ENCODE results near the gene TLE3.

TLE3 gene

DNA sequence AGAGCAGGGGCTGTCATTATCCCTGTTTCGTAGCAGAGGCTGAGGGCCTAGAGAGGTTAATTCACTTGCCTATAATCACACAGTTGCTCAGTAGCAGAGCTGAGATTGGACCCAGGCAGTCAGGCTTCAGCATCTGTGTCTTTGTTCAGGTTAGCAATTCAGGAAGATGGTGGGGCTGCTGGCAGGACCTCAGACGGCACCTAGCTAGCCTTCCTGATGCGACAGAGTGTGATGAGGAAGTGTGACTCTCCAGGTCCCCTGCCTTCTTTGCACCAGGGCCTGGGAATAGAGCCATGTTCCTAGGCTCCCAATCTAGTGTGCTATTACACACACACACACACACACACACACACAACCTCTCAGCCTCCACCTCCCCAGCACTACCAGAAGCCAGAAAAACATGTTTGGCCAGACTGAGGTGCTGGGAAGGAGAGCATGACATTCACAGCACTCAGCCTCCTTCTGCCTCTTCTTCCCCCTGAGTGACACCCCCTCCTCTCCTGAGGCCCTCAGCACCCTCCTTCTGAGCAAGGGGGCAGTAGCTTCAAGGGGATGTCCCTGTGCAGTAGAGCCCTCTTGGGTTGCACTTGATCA lies 88.9 kb downstream of the TLE3 start:
- Histone ChIP-seq H3K27me3 (ENCODE audit: insufficient read depth, low read depth) (no peaks in the 10 kb centered on the region), H3K4me3 (IDR thresholded peaks at IDR 0.05; ENCODE audit: insufficient read depth, low read depth, low read length) (no peak overlapping the region), H2AFZ (ENCODE audit: low read depth) (no peak overlapping the region), H3K27ac (no peak overlapping the region), H3K4me2 (no peak overlapping the region), H3K36me3 (ENCODE audit: insufficient read depth) (no peaks in the 10 kb centered on the region), H3K9ac (no peak overlapping the region), H4K20me1 (ENCODE audit: insufficient read depth) (no peaks in the 10 kb centered on the region), H3K79me2 (ENCODE audit: insufficient read depth, low read depth) (no peaks in the 10 kb centered on the region), H3K4me1 (ENCODE audit: low read depth, poor library complexity, severe bottlenecking) (no peaks in the 10 kb centered on the region)
- TF ChIP-seq, protein P1, sequence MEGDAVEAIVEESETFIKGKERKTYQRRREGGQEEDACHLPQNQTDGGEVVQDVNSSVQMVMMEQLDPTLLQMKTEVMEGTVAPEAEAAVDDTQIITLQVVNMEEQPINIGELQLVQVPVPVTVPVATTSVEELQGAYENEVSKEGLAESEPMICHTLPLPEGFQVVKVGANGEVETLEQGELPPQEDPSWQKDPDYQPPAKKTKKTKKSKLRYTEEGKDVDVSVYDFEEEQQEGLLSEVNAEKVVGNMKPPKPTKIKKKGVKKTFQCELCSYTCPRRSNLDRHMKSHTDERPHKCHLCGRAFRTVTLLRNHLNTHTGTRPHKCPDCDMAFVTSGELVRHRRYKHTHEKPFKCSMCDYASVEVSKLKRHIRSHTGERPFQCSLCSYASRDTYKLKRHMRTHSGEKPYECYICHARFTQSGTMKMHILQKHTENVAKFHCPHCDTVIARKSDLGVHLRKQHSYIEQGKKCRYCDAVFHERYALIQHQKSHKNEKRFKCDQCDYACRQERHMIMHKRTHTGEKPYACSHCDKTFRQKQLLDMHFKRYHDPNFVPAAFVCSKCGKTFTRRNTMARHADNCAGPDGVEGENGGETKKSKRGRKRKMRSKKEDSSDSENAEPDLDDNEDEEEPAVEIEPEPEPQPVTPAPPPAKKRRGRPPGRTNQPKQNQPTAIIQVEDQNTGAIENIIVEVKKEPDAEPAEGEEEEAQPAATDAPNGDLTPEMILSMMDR (conservative IDR thresholded peaks at IDR 0.05; ENCODE audit: low read depth, low read length): no peak

DNA sequence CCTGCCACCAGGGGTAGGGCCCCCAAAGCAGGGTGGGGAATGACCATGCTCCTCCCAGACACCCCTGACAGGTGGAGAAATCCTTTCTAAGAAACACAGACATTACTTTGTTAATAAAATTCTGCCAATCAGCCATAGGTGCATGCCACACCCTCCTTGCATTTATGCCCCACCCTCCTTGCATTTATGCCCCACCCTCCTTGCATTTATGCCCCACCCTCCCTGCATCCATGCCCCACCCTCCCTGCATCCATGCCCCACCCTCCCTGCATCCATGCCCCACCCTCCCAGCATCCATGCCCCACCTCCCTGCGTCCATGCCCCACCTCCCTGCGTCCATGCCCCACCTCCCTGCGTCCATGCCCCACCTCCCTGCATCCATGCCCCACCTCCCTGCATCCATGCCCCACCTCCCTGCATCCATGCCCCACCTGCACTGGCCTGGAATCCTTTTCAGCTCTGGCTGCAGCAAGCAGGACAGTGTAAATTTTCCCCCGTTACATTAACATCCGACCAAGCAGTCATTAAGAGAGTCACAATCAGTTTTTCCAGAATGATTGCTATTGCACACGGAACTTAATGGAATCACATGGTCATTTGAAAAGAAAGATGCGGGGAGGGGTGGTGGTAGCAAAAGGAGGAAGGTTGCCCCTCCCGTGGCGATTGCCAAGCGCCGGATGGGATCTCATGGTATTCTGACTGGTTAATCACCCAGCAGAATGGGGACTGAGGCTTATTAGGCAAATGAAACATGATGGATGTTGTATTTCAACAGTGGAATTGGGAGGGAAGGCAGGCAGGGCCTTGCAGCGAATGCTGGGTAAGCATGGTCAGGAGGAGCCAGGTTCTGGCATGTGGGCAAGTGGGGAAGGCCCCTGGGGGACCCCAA lies 91.2 kb downstream of the TLE3 start:
- Histone ChIP-seq H2AFZ (ENCODE audit: low read depth) (no peak overlapping the region), H3K27me3 (ENCODE audit: insufficient read depth, low read depth) (no peaks in the 10 kb centered on the region), H4K20me1 (ENCODE audit: insufficient read depth) (no peaks in the 10 kb centered on the region), H3K9ac (no peak overlapping the region), H3K4me1 (ENCODE audit: low read depth, poor library complexity, severe bottlenecking) (no peaks in the 10 kb centered on the region), H3K4me3 (IDR thresholded peaks at IDR 0.05; ENCODE audit: insufficient read depth, low read depth, low read length) (no peak overlapping the region), H3K4me2 (no peak overlapping the region), H3K36me3 (ENCODE audit: insufficient read depth) (no peaks in the 10 kb centered on the region), H3K27ac (no peak overlapping the region), H3K79me2 (ENCODE audit: insufficient read depth, low read depth) (no peaks in the 10 kb centered on the region)
- TF ChIP-seq, protein P1 (conservative IDR thresholded peaks at IDR 0.05; ENCODE audit: low read depth, low read length): no peak

DNA sequence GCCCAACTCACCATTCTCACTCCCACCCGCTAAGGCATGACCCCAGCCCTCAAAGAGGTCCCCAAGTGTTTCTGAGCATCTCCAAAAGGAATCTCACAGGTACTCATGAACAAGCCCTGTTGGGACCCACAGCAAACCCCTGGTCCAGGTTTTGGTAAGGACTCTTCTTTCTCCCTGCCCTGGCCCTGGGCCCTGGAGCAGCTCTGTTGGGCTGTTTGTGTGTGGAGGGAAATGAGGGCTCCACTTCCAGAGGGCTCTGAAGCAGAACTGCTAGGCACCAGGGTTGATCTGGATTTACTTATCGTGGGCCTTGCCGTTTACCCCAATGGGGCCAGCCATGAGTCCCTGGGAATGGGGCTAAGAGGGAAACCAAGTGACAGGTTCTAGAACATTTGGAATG lies 92.9 kb downstream of the TLE3 start:
- no peaks in the 10 kb centered on the region for H4K20me1 ChIP-seq (ENCODE audit: insufficient read depth)
- H3K36me3 ChIP-seq (ENCODE audit: insufficient read depth): no peaks in the 10 kb centered on the region
- no peaks in the 10 kb centered on the region for H3K79me2 ChIP-seq (ENCODE audit: insufficient read depth, low read depth)
- no peak overlapping the region for H2AFZ ChIP-seq (ENCODE audit: low read depth)
- H3K27me3 ChIP-seq (ENCODE audit: insufficient read depth, low read depth): no peaks in the 10 kb centered on the region
- H3K9ac ChIP-seq: no peak overlapping the region
- H3K4me1 ChIP-seq (ENCODE audit: low read depth, poor library complexity, severe bottlenecking): no peaks in the 10 kb centered on the region
- H3K4me2 ChIP-seq: no peak overlapping the region
- H3K4me3 ChIP-seq (IDR thresholded peaks at IDR 0.05; ENCODE audit: insufficient read depth, low read depth, low read length): no peak overlapping the region
- no peak overlapping the region for H3K27ac ChIP-seq
- TF ChIP-seq, protein P1 (conservative IDR thresholded peaks at IDR 0.05; ENCODE audit: low read depth, low read length): no peak

- Histone ChIP-seq H3K4me1 (ENCODE audit: low read depth, poor library complexity, severe bottlenecking) (no peaks in the 10 kb centered on the region), H2AFZ (ENCODE audit: low read depth) (no peak overlapping the region), H3K4me2 (no peak overlapping the region), H3K4me3 (IDR thresholded peaks at IDR 0.05; ENCODE audit: insufficient read depth, low read depth, low read length) (no peak overlapping the region), H3K79me2 (ENCODE audit: insufficient read depth, low read depth) (no peaks in the 10 kb centered on the region), H3K36me3 (ENCODE audit: insufficient read depth) (no peaks in the 10 kb centered on the region), H3K27ac (no peak overlapping the region), H3K9ac (no peak overlapping the region), H4K20me1 (ENCODE audit: insufficient read depth) (no peaks in the 10 kb centered on the region), H3K27me3 (ENCODE audit: insufficient read depth, low read depth) (no peaks in the 10 kb centered on the region)
- TF ChIP-seq, protein P1 (conservative IDR thresholded peaks at IDR 0.05; ENCODE audit: low read depth, low read length): no peak
Measured at GRCh38 chr15:70002897-70003296, 94.8 kb downstream of the TLE3 start.
